Measurements from ENCODE around the gene GPRIN2. TPM values are rescaled to one million over a fixed set of nuclear protein-coding genes. Genes with fewer than 3 reads are reported as not detected.

Gene GPRIN2
- total RNA-seq, 1 experiment from 2014 or later = 10.5 TPM

DNA sequence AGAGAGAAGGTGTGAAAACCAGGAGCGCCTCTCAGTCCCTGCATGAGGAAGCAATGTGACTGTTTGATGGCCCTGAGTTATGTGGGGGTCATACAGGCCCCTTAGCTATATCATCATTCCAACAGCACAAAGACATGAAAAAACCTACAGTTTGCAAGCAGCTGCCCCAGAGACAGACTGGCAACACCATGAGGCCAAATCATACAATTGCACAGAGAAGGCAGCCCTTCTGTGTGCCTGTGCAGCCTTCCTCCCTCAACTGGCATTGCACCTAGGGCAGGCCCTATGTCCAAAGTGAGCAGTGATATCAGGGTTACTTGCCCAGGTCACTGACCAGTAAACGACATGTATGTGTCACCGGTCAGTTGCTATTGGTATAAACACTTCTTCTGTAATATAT lies 41.6 kb downstream of the GPRIN2 start:
- Histone ChIP-seq H4K5ac (ENCODE audit: insufficient read length, low read depth, low read length) (no peak overlapping the region), H3K23me2 (ENCODE audit: insufficient read length, low read depth, low read length, poor library complexity, severe bottlenecking) (no peaks in the 10 kb centered on the region), H4K20me1 (ENCODE audit: control insufficient read depth, insufficient read depth, insufficient read length) (no peaks in the 10 kb centered on the region), H2BK15ac (ENCODE audit: low read depth, low read length) (no peak overlapping the region), H3K23ac (ENCODE audit: insufficient read length, low read depth, low read length) (no peak overlapping the region), H3K9ac (ENCODE audit: extremely low read depth, insufficient read length, low read length) (no peak overlapping the region), H3K4me2 (ENCODE audit: insufficient read depth, insufficient read length, low read length) (no peak overlapping the region), H3K18ac (ENCODE audit: insufficient read length, low read depth, low read length) (no peak overlapping the region), H3T11ph (ENCODE audit: low read length) (no peak overlapping the region), H3K4ac (ENCODE audit: low read depth, low read length) (no peak overlapping the region), H3K14ac (ENCODE audit: insufficient read depth, low read length) (no peak overlapping the region), H2BK12ac (ENCODE audit: insufficient read length, low read depth, low read length) (no peak overlapping the region), H2BK20ac (ENCODE audit: low read depth, low read length, poor library complexity, severe bottlenecking) (no peak overlapping the region), H2AFZ (ENCODE audit: low read length) (no peak overlapping the region), H3K27ac (ENCODE audit: insufficient read length, low read depth, low read length) (no peak overlapping the region), H3K79me2 (ENCODE audit: insufficient read depth, low read length) (no peaks in the 10 kb centered on the region), H3K56ac (ENCODE audit: insufficient read length, low read depth, low read length) (no peak overlapping the region), H4K8ac (replicated peaks; ENCODE audit: insufficient read length, low read depth, low read length) (no peak overlapping the region), H4K91ac (ENCODE audit: insufficient read length, low read depth, low read length) (no peak overlapping the region), H3K9me3 (ENCODE audit: control insufficient read depth, low read depth, low read length) (no peaks in the 10 kb centered on the region), H3K4me1 (ENCODE audit: insufficient read depth, low read length) (no peaks in the 10 kb centered on the region), H3K79me1 (ENCODE audit: insufficient read depth, low read depth, low read length, poor library complexity, severe bottlenecking) (no peaks in the 10 kb centered on the region), H2AK5ac (ENCODE audit: insufficient read length, low read length) (no peak overlapping the region), H3K27me3 (ENCODE audit: insufficient read depth, low read length) (no peaks in the 10 kb centered on the region), H2BK5ac (ENCODE audit: insufficient read length, low read length) (no peak overlapping the region), H2BK120ac (ENCODE audit: low read depth, low read length, poor library complexity, severe bottlenecking) (no peak overlapping the region)
- peaks cover 3% of the 10 kb centered on the region; the same call in 1 of the 2 replicates for H3K27me3 Mint-ChIP-seq (ENCODE audit: low read depth)
- WGBS (ENCODE audit: extremely low coverage, insufficient read length, low lambda C conversion rate) = no CpG with 5 or more reads among the region's 3 CpGs
- no peak overlapping the region for H3K4me3 Mint-ChIP-seq
- H3K9me3 Mint-ChIP-seq = no peaks in the 10 kb centered on the region
- DNase-seq = peak; percentile 23
- no peaks in the 10 kb centered on the region for H3K4me1 Mint-ChIP-seq
- H3K27ac Mint-ChIP-seq = peak overlapping the region in 1 of 3 experiments; percentile 41; a peak in 1 of 7 replicates
- no peaks in the 10 kb centered on the region for H3K36me3 Mint-ChIP-seq (ENCODE audit: insufficient read depth in 1 of 3, low read depth in 3 of 3)
- TF ChIP-seq CTCF (conservative IDR thresholded peaks at IDR 0.05) = no peak

Data from H9 (cell line).